IPS DF 6.9 (cell line): ENCODE measurements around the gene PSMB4.
"Not testable (repeated sequence)": the region's sequence is repeated elsewhere in the genome, so short reads cannot be mapped to it uniquely, and the experiment has no call there.

ENCODE experiments used
- DNase-seq: peaks from one replicate; pipeline ENCODE4 v3.0.0-alpha.2; 2013; ENCODE audit warnings: low read depth, low spot score
- H3K27ac ChIP-seq: one replicate; pipeline ENCODE4 v1.5.1; 2013; ENCODE audit warnings: low read length, control low read depth
- H3K27me3 ChIP-seq: 2 replicates; pipeline ENCODE4 v1.6.1; 2013; ENCODE audit warnings: mild to moderate bottlenecking, low read length; ENCODE audit not compliant: control insufficient read depth, insufficient read depth
- H3K36me3 ChIP-seq: 2 replicates; pipeline ENCODE4 v1.6.1; 2013; ENCODE audit warnings: low read length; ENCODE audit not compliant: control insufficient read depth, insufficient read depth
- H3K4me1 ChIP-seq: 2 replicates; pipeline ENCODE4 v1.6.1; 2013; ENCODE audit warnings: low read length; ENCODE audit not compliant: control insufficient read depth, insufficient read depth
- H3K4me3 ChIP-seq: 2 replicates; pipeline ENCODE4 v1.5.1; 2013; ENCODE audit warnings: mild to moderate bottlenecking, low read length
- H3K9me3 ChIP-seq: 2 replicates; pipeline ENCODE4 v1.6.1; 2013; ENCODE audit warnings: low read length, inconsistent platforms; ENCODE audit not compliant: control insufficient read depth, insufficient read depth
- WGBS: extraction: QIAGEN DNeasy Blood & Tissue Kit; methylation state at CpG from one replicate; pipeline ENCODE4 v1.1.7; 2013; ENCODE audit warnings: mixed read lengths, missing lambda C conversion rate; ENCODE audit not compliant: insufficient read length, insufficient coverage; 5-methylcytosine and 5-hydroxymethylcytosine counted together

Gene PSMB4

DNA sequence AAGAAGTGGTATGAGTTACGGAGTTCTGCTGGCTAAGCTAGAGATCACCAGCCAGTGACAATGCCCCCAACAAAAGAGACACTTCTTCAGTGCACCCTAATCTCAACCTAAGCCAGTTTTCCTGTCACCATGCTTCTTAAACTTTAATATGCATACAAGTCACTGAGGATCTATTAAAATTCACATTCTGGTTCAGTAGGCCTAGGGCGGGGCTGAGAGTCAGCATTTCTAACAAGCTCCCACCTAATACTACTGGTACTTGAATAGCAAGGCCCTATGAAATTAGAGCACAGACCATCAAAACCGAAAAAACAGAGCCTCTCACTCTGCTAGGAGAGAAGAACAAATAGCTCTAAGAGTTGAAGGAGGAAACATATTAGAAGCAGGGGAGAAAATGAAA is 7.9 kb downstream of the PSMB4 start:
- no CpG with 5 or more reads among the region's 3 CpGs for WGBS
- H3K4me1 ChIP-seq: no peaks in the 10 kb centered on the region
- H3K27ac ChIP-seq: no peak overlapping the region
- no peak for DNase-seq
- no peaks in the 10 kb centered on the region for H3K9me3 ChIP-seq
- H3K27me3 ChIP-seq: no peaks in the 10 kb centered on the region
- no peak overlapping the region for H3K4me3 ChIP-seq
- H3K36me3 ChIP-seq: peaks cover 33% of the 10 kb centered on the region

DNA sequence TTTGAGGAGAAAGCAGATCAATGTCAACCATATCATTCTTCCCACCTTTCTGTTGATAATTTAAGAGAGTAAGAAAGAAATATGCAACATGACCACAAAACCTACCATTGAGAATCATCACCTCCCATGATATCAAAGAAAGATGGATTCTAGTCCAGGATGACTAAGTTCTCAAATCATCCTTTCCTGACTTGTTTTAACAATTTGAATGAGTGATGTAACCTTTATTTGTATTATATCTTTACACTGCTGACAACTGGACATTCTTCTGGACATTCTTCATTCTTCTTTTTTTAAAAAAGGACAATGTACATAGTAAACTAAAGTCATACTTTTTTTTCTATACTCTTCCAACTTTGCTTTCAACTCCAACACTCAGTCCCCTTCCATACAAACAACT is 9.5 kb downstream of the PSMB4 start:
- no peak overlapping the region for H3K4me3 ChIP-seq
- H3K36me3 ChIP-seq: peaks cover 33% of the 10 kb centered on the region
- no peak for DNase-seq
- H3K9me3 ChIP-seq: no peaks in the 10 kb centered on the region
- no peaks in the 10 kb centered on the region for H3K27me3 ChIP-seq
- no peaks in the 10 kb centered on the region for H3K4me1 ChIP-seq
- no peak overlapping the region for H3K27ac ChIP-seq

DNA sequence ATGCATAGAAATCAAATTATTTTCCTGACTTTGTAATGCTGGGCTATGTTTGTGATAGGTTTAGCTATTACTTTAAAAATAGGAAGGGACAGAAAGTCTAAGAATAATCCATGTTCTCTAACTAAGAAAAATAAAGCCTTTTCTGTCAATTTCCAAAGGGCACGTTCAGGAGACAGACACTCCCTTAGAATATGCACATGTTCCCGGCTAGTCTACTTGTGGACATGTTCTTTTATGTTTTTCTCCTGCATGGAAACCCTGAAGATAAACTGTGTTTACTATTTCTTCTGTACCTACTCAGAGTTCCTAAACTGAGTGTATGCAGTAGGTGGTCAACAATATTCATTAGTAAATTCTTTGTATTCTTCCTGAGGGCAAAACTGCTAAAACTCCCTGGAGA is 12.5 kb downstream of the PSMB4 start:
- no peaks in the 10 kb centered on the region for H3K27me3 ChIP-seq
- H3K9me3 ChIP-seq: no peaks in the 10 kb centered on the region; the same call in 1 of the 2 replicates
- H3K4me1 ChIP-seq: no peaks in the 10 kb centered on the region
- no peak for DNase-seq
- H3K4me3 ChIP-seq: no peak overlapping the region
- no CpG with 5 or more reads among the region's 2 CpGs for WGBS
- no peak overlapping the region for H3K27ac ChIP-seq
- peaks cover 19% of the 10 kb centered on the region; the same call in 1 of the 2 replicates for H3K36me3 ChIP-seq

DNA sequence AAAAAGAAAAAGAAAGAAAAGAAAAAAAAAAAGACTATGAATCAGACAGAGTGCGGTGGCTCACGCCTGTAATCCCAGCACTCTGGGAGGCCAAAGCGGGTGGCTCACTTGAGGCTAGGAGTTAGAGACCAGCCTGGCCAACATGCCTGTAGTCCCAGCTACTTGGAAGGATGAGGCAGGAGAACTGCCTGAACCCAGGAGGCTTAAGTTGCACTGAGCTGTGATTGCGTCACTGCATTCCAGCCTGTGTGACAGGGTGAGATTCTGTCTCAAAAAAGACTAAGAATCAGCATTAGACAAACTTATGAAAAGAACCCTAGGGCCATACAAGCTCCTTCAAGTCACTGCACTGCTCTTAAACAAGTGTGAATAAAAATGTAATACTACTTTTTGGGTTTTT is 16.9 kb downstream of the PSMB4 start:
- no peak overlapping the region for H3K4me3 ChIP-seq
- no peaks in the 10 kb centered on the region for H3K27me3 ChIP-seq
- H3K27ac ChIP-seq: no peak overlapping the region
- no CpG with 5 or more reads among the region's 4 CpGs for WGBS
- H3K4me1 ChIP-seq: no peaks in the 10 kb centered on the region
- peaks cover 12% of the 10 kb centered on the region; the same call in 1 of the 2 replicates for H3K36me3 ChIP-seq
- H3K9me3 ChIP-seq: no peaks in the 10 kb centered on the region; the same call in 1 of the 2 replicates
- DNase-seq: no peak

DNA sequence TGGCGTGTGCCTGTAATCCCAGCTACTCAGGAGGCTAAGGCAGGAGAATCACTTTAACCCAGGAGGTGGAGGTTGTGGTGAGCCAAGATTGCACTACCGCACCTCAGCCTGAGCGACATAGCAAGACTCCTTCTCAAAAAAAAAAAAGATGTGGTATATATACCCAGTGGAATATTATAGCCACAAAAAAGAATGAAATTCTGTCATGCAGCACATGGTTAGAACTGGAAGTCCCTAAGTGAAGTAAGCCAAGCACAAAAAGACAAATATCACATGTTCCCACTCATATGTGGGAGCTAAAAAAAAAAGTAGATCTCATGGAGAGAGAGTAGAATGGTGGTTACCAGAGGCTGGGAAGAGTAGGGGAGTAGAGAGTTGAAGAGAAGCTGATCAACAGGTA is 18.7 kb downstream of the PSMB4 start:
- Histone ChIP-seq H3K36me3 (peaks cover 9% of the 10 kb centered on the region; the same call in 1 of the 2 replicates), H3K9me3 (no peaks in the 10 kb centered on the region; the same call in 1 of the 2 replicates), H3K4me1 (no peaks in the 10 kb centered on the region), H3K27me3 (no peaks in the 10 kb centered on the region), H3K4me3 (no peak overlapping the region), H3K27ac (no peak overlapping the region)
- no CpG with 5 or more reads among the region's 3 CpGs for WGBS
- no peak for DNase-seq

DNA sequence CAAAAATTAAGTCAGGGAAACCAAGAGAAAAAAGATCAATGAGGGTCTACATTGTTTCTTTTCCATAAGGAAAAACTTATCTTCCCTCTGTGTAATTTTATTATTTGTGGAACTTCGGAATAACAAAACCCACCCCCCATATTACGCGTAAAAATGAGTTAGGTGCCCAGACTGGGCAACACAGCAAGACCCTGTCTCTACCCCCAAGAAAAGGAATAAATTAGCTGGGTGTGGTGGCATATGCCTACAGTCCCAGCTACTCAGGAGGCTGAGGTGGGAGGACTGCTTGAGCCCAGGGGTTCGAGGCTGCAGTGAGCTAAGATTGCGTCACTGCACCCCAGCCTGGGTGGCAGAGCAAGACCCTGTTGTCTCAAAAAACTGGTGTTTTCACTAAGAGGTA is 20.4 kb downstream of the PSMB4 start:
- Histone ChIP-seq H3K9me3 (no peaks in the 10 kb centered on the region; the same call in 1 of the 2 replicates), H3K36me3 (peaks cover 17% of the 10 kb centered on the region; the same call in 1 of the 2 replicates), H3K27me3 (no peaks in the 10 kb centered on the region), H3K27ac (no peak overlapping the region), H3K4me3 (no peak overlapping the region), H3K4me1 (no peaks in the 10 kb centered on the region)
- no CpG with 5 or more reads among the region's 5 CpGs for WGBS
- DNase-seq: no peak

DNA sequence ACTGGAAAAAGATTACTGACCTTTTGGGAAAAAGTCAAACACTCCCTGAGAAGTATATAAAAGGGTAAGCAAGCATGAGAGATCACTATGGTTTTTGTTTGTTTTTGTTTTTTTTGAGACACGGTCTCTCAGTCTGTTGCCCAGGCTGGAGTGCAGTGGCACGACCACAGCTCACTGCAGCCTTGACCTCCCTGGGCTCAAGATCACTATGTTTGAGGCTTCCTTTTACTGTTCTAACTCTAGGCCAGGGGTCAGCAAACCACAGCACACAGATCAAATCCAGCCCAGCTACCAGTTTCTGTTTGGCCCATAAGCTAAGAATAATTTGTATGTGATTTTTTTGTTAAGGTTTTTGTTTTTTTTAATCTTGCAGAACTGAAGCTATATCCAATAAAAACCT is 25.7 kb downstream of the PSMB4 start:
- no CpG with 5 or more reads among the region's 2 CpGs for WGBS
- H3K27ac ChIP-seq: no peak overlapping the region
- no peaks in the 10 kb centered on the region for H3K4me1 ChIP-seq
- DNase-seq: no peak
- H3K4me3 ChIP-seq: no peak overlapping the region
- peaks cover 31% of the 10 kb centered on the region for H3K36me3 ChIP-seq
- no peaks in the 10 kb centered on the region for H3K9me3 ChIP-seq
- no peaks in the 10 kb centered on the region for H3K27me3 ChIP-seq

DNA sequence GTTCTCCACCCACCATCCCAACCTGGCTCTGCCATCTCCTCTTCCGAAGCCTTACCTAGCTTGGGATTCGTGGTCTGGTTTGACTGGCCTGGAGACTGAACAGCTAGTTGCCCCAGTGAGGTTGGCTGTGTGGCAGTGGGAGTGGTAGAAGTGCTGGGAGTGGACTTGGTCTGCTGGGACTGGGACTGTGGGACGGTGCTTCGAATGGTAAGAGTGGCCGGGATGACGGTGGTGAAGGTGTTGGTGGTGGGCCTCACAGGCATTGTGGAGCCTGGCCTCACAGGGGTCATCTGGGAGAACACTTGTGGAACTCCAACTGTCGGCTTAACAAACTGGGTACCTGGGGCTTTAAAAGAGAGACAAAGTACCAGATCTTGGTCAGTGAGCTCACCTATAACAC is 28.7 kb downstream of the PSMB4 start:
- no peak for DNase-seq
- Histone ChIP-seq H3K4me1 (no peaks in the 10 kb centered on the region), H3K36me3 (peaks cover 27% of the 10 kb centered on the region), H3K4me3 (no peak overlapping the region), H3K9me3 (no peaks in the 10 kb centered on the region), H3K27me3 (no peaks in the 10 kb centered on the region), H3K27ac (no peak overlapping the region)
- WGBS: no CpG with 5 or more reads among the region's 7 CpGs

DNA sequence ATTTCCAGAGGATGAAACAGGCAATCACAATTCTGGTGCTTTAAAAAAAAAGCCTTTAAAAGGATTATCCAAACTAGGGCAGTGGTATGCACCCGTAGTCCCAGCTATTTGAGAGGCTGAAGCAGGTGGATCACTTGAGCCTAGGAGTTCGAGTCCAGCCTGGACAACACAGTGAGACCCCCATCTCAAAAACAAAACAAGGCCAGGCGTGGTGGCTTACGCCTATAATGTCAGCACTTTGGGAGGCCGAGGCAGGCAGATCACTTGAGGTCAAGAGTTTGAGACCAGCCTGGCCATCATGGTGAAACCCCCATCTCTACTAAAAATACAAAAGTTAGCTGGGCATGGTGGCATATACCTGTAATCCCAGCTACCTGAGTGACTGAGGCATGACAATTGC is 34.5 kb downstream of the PSMB4 start:
- not testable (repeated sequence) for H3K4me1 ChIP-seq, H3K27me3 ChIP-seq, H3K4me3 ChIP-seq, H3K27ac ChIP-seq, DNase-seq, H3K36me3 ChIP-seq, H3K9me3 ChIP-seq
- no CpG with 5 or more reads among the region's 5 CpGs for WGBS

DNA sequence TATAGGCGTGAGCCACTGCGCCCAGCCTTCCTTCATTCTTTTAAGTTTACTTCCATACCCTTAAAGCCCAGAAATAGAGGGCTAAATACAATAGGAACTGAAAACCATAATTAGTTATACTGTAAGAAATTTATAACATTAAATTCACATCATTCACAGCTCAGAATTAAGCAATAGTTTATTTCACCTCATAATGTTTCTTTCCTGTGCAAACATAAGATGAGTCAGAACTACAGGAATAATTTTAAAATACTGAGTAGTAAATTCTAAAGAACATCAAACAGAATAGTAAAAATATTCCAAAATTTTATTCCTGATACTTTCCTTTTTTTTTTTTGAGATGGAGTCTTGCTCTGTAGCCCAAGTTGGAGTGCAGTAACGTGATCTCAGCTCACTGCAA is 35.8 kb downstream of the PSMB4 start:
- H3K36me3 ChIP-seq: no peaks in the 10 kb centered on the region
- H3K27me3 ChIP-seq: no peaks in the 10 kb centered on the region
- no peaks in the 10 kb centered on the region for H3K4me1 ChIP-seq
- DNase-seq: no peak
- no CpG with 5 or more reads among the region's 3 CpGs for WGBS
- H3K4me3 ChIP-seq: no peak overlapping the region
- no peaks in the 10 kb centered on the region for H3K9me3 ChIP-seq
- no peak overlapping the region for H3K27ac ChIP-seq

DNA sequence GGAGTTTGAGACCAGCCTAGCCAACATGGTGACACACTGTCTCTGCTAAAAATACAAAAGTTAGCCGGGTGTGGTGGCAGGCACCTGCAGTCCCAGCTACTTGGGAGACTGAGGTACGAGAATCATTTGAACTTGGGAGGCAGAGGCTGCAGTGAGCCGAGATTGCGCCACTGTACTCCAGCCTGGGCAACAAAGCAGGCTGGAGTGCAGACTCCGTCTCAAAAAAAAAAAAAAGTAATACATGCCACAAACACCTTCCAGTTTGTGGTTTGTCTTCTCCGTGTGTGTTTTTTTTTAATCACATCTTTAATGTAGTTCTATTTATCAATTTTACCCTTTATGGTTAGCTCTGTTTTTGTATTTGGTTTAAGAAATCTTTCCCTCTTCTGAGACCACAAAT is 37.6 kb downstream of the PSMB4 start:
- Histone ChIP-seq H3K36me3 (peaks cover 2% of the 10 kb centered on the region; the same call in 1 of the 2 replicates), H3K9me3 (no peaks in the 10 kb centered on the region), H3K27ac (no peak overlapping the region), H3K27me3 (no peaks in the 10 kb centered on the region), H3K4me3 (no peak overlapping the region), H3K4me1 (no peaks in the 10 kb centered on the region)
- no peak for DNase-seq
- WGBS: no CpG with 5 or more reads among the region's 6 CpGs
